GM21381 (cell line): ENCODE results near the gene ALPL.
"Not testable (repeated sequence)": the region's sequence is repeated elsewhere in the genome, so short reads cannot be mapped to it uniquely, and the experiment has no call there.

Experiments used
- ATAC-seq: cut with Tn5 transposase; IDR thresholded peaks from one replicate; pipeline ENCODE4 v1.9.1; 2021; ENCODE audit warnings: mild to moderate bottlenecking, moderate library complexity; ENCODE audit not compliant: unreplicated experiment

The ALPL gene

DNA sequence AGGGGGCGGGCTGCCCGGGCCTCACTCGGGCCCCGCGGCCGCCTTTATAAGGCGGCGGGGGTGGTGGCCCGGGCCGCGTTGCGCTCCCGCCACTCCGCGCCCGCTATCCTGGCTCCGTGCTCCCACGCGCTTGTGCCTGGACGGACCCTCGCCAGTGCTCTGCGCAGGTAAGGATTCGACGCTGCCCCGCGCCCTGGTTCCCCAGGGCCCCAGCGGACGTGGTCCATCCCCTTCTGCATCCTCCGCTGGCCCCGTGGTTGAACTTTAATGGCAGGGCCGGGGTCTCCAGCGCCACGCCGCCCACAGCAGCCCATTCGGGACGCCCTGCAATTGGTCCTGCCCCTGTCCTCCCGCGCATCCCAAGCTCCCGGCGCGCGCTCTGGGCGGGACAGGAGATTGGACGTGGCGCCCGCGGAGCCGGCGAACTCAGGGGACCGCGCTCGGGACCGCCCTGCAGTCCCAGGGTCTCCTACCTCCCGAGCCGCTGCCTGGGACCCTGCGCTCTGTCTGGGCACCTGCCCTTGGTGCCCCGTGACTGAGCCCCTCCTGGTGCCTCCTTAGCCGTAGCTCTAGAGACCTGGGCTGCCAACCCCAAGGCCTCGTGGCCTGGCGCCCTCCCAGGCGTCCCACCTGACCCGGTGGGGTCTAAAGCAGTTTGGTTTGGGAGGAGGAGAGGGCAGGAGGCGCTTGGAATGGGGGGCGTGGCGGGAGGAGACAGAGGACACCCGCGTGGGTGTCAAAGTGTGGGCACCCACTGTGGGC, at the start of gene ALPL:
TSS of gene ALPL (plus strand) at position 73 of the 762 bp plus-strand sequence. CDS start 44,659 bp downstream, outside the sequence.
- ATAC-seq = no peak

DNA sequence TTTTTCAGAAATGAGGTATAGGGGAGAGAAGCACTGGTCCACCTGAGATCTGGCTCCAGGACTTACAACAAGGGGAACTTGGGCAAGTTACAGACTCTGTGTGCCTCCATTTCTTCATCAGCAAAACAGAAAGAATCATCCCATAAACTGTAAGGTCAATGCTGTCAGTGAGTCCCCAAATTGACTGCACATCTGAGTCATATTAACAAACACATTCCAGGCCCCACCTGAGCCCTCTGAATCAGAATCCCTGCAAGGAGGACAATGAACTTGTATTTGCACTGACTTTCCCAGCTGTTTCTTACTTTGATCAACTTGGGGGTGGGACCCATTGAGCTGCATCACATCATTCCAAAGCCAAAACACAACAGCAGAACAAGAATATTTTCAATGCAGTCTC, 44.1 kb upstream of the ALPL start:
- ATAC-seq = not testable (repeated sequence)

DNA sequence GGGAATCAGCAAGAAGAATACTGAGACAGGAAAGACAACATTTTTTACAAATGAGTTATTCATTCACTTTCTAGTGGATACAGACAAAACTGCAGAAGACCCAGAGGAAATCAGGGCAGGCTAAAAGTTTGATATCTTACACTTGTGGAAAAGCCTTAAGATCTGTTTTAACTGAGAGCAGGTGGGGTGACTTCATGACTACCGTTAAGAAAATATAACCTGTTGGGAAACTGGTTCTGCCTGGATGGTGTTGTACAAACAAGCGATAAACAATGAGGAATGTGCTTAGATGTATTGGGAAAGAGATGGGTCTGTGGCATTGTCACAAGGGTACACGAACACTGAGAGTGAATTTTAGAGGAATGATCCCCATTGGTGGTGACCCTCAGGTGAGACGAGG, 41.3 kb upstream of the ALPL start:
- not testable (repeated sequence) for ATAC-seq

DNA sequence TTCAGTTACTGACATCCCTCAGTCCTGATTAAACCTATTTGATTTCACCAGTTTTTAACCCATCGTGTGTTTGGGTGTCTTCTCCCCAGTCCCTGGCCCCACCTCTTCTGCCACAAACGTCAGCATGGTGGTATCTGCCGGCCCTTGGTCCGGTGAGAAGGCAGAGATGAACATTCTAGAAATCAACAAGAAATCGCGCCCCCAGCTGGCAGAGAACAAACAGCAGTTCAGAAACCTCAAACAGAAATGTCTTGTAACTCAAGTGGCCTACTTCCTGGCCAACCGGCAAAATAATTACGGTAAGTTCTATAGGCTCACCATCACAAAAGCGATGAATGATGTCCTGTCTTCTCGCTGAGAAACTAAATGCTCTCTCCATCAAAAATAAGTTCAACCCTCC, 40.6 kb upstream of the ALPL start:
- no peak for ATAC-seq

DNA sequence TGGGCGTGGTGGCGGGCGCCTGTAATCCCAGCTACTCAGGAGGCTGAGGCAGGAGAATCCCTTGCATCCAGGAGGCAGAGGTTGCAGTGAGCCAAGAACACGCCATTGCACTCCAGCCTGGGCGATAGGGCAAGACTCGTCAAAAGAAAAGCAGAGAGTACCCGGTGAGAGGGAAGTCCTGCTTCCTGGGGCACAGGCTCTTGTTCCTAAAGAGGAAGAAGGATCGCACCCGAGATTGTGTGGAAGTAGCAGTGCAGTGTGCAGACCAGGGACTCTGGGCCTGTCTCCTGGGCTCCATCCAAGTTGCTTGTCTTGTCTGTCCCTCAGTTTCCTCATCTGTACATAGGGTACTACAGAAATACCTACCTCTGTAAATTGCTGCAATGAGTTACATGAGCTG, 39.6 kb upstream of the ALPL start:
- no peak for ATAC-seq

DNA sequence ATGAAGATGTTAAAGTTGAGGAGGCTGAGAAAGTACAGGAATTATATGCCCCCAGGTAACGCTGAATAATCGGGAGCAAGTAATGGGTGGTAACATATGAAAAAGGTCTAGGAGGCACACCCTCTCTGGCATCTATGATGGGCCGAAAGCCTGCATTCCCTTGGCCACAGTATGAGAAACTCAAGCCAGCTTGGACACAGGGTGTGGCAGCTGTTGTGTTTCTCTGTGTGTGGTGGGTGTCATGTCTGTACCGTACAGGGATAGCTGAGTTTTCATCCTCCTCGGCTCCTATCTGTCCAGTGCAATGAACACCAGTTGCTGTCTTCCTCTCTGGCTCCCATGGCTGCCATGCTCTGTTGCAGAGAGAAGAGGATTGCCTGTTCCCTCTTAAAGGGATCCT, 36.4 kb upstream of the ALPL start:
- ATAC-seq = no peak

DNA sequence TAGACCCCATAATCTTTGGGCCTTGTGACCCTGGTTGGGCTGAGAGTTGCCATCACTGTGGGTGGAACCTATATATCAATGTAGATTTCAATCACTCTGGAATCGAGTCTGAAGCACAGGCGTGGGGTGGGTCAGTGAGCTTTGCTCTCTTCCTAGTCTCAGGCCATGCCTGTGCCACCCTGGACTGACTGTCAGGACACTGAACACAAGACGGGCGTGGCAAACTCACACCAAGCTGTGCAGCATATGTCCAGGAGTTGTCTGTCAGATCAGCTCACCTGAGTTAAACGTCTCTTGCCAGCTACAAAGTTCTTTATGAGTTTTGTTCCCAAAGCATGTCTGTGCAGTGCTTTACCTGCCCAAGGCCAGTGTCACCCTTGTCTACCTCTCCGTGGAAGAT, 30.9 kb upstream of the ALPL start:
- ATAC-seq = no peak

DNA sequence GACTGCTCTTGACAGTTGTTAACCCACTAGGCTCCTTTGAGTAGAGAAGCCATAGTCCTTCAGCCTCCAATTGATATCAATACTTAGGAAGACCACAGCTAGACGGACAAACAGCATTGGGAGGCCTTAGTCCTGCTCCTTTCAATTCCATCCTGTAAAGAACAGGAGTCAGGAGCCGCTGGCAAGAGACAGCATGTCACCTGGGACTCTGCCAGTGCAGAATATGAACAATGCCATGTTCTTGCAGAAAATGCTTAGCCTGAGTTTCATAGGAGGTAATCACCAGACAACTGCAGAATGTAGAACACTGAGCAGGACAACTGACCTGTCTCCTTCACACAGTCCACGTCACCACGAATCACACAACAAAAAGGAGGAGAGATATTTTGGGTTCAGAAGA, 25.3 kb upstream of the ALPL start:
- ATAC-seq = not testable (repeated sequence)

DNA sequence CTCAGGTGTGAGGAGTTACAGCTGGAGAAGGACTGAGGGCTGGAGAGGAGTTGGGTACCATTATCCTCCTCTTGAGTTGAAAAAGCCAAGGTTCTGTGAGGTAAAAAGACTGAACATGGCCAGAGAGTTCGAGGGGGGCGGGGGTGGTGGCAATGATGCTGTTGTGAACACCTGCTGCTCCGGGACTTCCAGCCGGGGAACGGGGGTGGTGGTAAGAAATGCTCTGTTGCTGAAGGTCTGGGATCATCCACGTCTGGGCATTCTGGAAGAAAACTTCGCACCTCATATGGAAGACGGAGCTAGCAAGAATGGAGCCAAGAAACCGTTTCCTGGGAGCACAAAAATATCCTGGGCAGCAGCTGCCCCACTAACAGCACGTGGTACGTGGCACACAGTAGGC, 20.1 kb upstream of the ALPL start:
- ATAC-seq = no peak

DNA sequence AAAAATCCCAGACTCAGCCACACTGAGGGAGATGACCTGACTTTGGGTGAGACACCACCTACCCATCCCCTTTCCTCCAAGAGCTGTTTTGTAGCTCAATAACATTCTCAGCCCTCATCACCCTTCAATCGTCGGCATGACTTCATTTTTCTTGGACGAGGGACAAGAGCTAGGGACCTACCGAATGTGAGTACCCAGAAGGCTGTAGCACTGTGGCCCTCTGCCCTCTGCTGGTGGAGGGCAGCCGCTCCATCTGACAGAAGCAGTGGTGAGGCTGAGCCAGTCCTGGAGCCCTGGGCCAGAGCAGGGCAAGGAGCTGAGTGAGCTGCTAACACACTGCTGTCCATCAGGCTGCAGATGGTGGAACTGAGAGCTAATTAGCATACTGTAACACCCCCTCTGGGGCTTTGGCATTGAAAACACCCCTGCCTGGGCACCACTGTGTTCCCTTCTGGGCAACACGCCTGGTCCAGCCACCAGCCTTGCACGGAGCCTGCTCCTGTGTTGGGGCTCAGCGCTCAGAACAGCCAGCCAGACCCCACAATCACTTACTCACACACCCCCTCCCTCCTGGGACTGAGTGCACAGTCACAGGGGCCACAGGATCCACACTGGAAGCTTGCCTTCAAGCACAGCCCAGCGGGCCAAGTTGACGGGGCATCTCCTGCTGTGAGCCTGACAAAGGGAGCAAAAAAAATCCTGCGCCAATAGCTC, 18.3 kb upstream of the ALPL start:
- ATAC-seq = no peak

DNA sequence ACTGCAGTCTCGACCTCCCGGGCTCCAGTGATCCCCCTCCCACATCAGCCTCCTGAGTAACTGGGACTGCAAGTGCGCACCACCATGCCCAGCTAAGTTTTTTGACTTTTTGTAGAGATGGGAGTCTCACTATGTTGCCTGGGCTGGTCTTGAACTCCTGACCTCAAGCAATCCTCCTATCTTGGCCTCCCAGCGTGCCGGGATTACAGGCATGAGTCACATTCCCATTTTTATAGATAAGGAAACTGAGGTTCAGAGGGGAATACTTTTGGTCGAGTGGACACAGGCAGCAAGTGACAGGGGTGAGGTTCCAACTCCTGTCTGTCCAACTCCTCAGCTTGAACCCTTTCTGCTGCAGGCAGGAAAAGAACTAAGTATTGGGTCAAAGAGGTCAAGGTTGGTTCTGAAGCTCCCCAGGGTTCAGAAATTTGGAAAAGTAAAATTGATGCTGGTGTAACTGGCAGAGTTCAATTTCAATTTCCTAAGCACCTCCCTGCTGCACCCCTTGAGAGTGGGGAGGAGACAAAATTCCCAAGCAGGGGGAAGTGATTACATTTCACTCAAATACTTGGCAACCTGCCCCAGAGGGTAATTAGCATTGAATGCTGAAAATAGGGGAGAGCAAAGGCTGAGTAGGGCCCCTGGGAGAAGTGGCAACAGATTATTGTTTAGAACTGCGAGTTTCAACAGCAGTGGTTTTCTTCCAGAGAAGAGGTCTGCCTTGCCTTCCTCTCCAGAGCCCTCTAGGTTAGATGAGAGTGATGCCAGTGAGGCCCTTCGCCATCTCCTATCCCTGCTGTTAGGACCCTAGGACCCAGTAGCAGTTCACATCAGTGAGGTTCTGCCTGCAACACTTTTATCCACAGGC, 17.5 kb upstream of the ALPL start:
- ATAC-seq = no peak

DNA sequence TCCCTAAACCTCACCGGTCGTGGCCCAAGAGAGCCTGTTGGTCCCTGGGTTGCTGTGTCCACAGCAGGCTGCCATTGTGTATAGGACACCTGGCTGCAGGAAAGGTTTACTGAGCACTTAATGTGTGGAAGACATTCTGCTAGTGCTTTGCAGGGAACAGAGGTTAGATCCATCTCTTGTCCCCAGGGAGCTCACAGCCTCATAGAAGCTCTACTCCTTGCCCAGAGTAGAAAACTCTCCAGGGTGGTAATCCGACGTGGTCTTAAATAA, 16.9 kb upstream of the ALPL start:
- no peak for ATAC-seq

DNA sequence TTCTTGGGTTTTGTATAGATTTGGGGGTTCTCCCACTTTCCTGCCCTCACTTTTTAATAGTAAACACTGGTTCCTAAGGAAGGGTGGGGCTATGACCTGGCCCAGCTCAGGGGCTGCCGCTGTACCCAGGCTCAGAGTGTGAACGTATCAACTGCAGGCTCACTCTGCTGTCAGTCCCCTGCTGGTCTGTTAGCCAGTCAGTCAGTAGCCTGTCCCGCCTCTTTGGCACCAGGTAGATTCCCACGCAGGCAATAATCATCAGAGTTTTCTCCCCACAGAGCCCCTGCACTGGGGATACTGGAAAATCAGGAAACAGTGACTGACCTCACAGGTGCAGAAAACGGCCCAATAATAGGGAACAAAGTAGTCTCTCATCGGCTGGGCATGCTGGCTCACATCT, 15.0 kb upstream of the ALPL start:
- ATAC-seq = no peak

DNA sequence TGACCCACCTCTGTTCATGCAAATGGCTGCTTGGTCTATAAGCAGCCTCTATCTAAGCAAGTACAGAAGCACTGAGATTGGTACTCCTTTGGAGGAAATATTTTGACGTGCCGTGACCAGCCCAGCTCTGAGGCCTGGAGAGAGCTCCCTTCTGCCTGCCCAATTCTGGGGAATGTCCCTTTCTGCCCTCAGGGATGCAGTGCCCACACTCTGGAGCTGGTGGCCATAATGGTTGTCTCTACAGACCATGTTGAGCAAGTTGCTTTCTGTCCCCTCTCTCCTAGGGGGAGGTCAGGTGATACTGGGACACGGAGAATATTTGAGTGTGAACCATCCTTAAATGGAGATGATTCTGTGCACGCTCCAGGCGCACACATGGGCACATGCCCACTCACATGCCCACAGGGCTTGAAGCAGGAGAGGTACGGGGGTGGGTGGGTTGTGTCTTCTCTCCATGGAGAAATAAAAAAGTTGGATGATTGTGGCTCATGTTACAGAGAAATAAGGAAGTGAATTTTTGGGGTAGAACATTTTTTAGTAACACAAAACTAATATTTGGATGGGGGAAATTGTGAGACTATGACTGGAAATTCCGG, 13.9 kb upstream of the ALPL start:
- ATAC-seq = no peak

DNA sequence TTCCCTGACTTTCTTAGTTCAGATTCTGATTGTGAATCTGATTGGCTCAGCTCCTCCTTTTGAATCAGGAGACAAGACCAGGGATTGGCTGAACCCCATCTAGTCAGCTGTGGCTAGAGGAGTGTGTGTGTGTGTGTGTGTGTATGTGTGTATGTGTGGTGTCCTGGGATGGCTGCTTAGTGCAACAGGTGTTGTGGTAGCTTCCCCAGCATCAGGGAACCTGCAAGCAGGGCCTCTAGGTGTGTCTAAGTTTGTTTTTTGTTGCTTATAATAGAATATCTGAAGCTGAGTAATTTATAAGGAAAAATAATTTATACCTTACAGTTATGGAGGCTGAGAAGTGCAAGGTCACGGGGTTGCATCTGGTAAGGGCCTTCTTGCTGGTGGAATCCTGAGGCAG, 13.2 kb upstream of the ALPL start:
- ATAC-seq = no peak

DNA sequence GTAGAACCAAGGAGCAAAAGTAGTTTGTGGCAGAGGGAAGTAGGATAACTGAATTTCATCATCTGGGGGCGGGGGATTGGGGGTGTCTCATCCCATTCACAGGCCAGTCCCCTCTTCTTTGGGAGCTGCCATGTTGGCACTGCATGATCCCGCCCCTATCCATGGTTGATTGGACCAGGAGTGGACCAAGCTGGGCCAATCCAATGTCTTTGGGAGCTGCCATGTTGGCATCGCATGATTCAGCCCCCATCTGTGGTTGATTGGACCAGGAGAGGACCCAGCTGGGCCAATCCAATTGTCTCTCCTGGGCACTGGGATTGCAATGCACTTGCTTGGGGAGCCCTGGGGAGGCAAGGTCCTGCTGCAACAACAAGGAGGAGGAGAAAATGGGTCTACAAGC, 12.3 kb upstream of the ALPL start:
- ATAC-seq = no peak

DNA sequence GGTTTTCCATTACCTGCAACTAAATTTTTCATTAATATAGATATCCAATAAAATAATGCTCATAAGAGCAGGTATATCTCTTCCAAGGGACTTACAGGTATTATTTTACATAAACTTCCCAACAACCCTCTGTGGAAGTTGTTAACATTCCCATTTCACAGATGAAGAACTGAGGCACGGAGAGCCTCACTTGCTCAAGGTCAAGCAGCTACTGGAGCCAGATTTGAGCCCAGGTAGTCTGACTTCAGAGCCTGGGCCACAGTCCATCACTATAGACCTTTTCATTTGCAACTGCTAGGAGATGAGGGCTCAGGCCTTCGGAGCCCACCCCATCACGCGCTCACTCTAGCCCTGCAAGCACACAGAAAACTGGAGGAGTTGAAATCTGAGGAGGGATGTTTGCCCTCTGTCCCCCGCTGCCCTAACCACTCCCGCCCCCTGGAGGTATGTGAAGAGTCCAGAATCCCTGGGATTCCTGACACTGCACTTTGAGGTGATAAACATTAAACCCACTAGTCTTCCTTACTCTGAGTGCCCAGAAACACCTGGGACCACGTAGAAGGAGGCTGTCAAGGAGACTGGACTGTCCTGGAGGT, 11.7 kb upstream of the ALPL start:
- no peak for ATAC-seq

DNA sequence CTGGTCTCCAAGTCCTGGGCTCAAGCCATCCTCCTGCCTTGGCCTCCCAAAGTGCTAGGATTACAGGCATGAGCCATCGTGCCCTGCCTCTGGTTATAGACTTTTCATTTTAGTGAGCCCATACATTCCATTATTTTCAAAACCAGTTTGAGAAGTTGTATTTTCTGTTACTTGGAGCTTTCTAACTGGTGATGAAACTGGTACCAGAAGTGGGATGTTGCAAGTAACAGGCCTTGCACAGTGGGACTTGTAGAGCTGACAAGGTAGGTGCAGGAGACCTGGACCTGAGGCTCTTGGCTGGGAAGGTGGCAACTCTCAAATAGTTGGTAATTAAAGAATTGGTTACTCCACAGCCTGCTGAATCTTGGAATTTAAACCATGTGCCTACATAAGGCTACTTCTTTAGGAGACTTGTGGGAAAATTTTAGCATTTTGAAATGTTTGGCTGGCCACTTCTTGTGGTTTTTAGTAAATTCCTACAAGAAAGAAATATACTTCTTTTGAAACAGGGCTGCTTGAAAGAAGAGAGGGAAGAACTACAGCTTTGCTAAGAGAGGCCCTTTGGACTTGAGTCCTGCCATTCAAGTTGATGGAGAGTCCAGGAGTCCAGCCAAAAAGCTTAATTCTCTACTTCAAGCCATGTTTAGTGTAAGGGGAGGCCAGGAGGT, 9.8 kb upstream of the ALPL start:
- no peak for ATAC-seq

DNA sequence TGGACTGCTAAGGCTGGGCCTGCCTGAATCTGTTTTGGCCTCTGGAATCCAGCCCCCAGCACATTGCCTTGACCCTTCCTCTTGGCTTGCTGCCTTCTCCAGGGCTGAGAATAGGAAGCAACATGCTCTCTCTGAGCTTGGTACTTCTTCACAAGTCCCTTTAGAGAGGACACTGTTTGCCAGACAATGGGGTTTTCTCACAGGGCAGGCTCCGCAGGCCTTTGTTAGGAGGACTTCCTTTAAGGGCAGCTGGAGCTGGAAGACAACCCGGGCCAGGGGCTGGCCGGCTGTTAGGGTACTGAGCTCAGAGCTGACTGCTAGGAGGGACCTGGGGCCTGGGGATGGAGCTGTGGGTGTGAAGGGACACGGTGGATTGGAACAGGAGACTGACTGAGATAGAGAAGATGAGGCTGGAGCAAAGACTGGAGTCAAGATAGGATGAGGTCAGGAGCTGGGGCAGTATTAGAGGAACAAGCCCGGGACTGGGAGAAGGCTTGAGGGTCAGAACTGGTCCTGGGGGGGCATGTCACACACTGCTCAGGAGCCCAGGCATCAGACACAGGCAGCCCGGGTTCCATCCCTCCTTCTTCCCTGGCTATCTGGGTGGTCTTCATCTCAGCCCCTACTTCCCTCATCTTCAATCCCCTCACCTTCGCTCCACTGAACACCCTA, 5.4 kb upstream of the ALPL start:
- ATAC-seq = no peak

DNA sequence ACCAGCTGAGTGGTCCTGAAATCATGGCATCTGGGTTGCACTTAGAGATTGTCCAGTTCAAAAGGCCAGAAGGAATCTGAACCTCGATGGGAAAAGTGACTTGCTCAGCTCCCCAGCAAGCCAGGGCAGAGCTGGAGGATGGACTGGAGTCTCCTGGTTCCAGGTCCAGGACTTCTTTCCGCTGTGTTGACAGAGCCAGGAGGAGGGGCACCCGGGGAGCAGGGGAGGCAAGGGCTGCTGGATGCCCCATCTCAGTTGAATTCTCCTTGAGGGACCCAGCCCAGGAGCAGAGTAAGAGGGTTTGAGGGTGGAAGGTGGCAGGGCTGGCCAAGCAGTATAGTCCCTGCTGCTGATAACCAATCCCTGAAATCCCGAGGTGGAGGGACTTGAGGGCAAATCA, 2.4 kb upstream of the ALPL start:
- ATAC-seq = no peak
